HT1080 (cell line): ENCODE results near the gene TRABD2B. TPM values are rescaled to one million over a fixed set of nuclear protein-coding genes. Genes with fewer than 3 reads are reported as not detected.

Source experiments
- DNase-seq: peaks from one replicate; pipeline ENCODE4 v3.0.0-alpha.2; 2015; ENCODE audit warnings: low read depth
- total RNA-seq: library from RNA; depleted of rRNA; stranded (reverse); fragments of >200 nt; shearing (Covaris generic); gene quantifications from 2 replicates; pipeline ENCODE4 v1.2.3, GENCODE V29; 2014

The TRABD2B gene
- total RNA-seq, 1 experiment from 2014 or later: not detected

DNA sequence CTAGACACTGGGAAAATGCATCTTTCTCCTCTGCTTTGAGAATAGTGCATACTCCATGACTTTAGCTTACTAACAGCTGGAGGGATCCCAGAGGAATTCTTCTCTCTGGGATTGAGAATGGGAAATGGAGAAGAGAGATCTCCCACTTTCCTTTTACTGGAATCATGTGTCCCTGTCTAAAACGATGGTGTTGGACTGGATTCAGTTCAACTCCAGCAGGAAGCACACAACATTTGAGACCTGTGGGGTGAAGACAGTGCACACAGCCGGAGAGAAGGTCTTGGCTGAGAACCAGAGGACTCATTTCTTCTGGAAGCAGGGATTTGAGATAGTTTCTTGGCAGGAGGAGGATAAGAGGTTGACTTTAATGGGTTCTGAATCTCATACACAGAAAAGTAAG, 58.7 kb downstream of the TRABD2B start:
- DNase-seq: no peak

DNA sequence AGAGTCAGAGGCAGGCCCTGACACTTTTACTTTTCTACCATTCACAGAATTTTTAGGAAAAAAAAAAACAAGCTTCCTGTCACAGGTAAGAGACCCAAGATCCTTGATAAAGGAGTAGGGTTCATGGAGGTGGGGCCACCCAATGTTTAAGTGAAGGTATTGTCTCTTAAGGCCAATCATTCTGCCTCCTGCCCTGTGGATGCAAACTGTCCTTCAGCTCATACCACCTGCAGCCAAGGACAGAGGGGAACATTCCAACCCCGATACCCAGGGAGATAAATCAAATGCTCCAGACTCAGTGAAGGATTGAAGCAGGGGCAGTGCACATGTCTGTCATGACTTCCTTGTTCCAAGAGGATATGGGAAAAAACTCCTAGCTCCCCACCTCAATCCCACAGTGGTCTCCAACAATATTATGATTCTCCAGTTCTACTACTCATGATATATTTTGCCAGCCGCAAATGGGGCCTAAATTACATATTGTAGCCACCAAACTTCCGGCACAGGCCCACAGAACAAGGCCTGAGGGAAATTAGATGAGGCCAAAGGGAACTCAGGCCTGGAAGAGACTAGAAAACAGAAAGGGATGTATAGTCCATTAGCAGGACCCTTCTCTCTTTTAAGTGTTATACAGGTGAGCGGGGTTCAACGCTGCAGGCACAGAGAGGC, 59.5 kb downstream of the TRABD2B start:
- no peak for DNase-seq

DNA sequence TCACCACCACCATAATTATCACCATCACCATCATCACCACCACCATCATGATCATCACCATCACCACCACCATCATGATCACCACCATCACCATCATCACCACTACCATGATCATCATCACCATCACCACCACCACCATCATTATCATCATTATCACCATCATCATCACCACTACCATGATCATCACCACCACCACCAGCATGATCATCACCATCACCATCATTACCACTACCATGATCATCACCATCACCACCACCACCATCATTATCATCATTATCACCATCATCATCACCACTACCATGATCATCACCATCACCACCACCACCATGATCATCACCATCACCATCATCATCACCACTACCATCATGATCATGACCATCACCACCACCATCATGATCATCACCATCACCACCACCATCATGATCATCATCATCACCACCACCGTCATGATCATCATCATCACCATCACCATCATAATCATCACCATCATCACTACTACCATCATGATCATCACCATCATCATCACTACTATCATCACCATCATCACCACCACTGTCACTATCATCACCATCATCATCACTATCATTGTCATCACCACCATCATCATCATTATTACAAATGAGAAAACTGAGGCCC, 60.2 kb downstream of the TRABD2B start:
- no peak for DNase-seq

DNA sequence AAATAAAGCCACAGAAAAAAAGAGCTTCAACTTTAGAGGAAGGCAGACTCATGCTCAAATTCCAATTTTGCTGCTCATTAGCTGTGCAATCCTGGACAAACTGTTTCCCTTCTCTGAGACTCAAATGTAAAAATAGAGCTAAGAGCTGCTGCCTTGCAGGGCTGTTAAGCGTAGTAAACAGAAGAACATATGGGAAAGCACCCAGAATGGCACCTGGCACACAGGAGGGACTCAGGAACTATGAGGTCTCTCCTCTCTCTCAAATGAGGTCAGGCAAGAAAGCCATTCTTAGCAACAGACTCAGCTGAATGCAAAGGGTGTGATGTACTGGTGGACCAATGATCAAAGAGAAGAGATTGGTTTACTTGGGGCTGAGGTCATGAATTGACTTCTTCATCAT, 61.3 kb downstream of the TRABD2B start:
- no peak for DNase-seq

- no peak for DNase-seq
Measured at GRCh38 chr1:47935163-47935562, 62.0 kb downstream of the TRABD2B start.

- no peak for DNase-seq
Measured at GRCh38 chr1:47934243-47934805, 62.9 kb downstream of the TRABD2B start.

GRCh38 chr1:47932743-47933142, 64.4 kb downstream of the TRABD2B start:
- no peak for DNase-seq

DNA sequence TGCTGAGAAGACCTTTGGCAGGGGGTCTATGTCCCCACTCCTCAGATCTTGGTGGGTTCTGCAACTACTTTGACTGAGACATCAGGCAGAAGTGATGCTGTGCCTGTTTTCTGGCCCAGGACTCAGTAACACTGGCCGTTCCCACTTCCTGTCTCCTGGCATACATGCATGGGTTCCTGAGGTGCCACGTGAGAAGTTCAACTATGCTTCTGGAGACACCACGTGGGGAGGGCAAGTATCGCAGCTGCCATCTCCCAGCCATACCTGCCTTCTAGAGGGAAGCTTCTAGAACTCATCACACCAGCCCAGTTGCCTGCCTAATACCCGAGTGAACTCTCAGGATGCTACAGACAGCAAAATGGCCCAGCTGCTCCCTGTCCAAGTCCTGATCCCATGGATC, 65.8 kb downstream of the TRABD2B start:
- peak; percentile 72 for DNase-seq

DNA sequence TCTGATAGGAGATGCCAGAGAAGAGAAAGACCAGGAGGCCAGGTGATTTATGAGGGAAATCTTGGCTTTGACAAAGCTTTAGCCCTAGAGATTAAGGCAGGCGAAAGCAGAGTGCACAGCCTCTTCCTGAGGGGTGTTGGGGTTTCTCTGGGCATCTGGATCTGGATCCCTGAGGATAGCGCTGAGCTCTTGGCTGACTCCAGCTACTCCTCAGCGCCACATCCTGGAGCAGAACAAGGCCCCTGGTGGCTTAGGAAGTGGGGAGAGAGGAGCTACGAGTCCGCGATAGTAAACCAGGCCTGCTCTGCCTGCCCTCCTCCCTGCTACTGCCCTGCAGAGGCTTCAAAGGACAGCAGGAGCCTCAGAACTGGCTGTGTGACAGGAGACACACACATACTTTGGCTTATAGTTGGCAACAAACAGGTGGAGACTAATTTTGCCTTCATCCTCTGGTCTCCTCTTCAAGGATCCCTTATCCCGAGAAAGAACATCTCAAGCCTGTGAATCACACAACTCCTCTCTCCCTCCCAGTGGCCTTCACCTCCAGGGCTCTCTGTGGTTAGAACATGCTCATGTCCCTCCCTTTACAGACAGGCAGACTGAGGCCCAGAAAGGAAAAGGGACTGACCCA, 66.9 kb downstream of the TRABD2B start:
- no peak for DNase-seq

DNA sequence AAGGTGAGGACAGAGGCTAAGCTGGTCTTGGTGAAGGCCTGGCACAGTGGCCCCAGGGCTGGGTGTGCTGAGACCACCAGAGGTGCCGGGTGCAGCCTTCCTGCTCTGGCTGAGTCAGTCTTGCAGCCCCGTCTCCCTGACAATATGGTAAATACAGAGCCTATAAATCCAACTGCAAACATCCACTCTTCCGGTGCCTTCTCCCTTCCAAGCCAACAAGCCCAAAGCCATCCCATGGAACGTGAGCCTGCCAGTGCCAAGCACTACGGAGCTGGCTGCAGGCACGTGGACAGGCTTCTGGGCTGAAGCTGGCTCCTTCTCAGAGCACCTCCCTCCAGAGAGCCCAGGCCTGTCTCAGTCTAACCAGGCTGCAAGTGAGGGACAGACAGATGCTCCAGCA, 70.0 kb downstream of the TRABD2B start:
- DNase-seq: peak; percentile 89

DNA sequence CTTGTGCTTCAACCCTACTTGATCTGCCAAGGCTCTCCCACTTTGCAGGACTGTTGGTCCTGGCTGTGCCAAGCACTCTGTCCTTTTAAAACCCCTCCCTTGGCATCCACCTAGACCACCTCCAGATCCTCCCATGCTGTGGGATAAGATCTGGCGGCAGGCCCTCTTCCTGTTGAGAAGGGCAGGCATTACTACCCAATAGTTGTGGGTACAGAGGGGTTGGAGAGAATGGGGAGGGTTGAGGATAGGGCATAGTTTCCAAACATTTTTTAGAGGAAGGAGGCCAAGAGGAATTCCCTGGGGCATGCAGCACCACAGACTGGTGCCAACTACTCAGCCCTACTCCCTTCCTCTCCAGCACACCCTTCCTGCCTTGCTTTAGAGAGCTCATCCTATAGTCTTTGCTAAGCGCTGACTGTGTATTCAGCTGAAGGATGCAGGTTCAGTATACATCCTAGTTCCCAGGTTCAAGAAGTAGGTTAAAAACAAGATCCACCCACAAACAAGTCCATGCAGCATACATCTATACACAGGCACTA, 70.7 kb downstream of the TRABD2B start:
- peak; percentile 16 for DNase-seq

DNA sequence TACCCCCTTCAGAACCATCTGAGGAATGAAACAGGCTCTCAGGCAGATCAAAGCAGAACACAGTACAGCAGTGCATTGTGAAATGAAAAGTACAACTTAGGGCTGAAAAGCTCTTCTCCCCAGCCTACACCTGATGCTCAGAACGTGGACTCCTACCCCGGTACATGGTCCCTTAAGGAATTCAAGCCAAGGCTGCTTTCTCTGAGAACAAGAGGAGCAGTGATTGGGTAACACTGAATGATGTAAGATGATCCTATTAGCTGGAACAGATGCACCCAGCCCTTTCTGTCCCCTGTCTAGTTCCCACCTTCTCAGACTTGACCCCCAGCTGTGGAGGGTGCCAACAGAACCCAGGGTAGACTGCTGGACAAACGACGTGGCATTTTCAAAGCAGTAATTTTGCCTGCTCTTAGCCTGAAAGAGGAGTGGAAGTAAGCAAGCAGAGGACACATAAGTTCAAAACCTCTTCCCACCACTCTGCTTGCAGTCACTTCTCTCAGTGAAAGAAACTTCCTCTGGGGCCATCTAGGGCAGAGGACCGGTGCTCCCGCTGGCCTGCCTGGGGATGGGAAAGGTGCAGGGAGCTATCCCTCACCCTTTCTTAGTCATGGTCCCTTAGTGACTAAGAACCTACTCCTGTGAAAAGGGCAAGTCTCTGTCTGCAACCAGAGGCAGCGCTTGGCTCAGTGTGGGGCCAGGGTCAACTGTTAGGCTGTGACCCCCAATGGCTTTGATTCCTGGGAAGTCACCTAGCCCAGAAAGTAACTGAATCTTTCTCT, 72.7 kb downstream of the TRABD2B start:
- peak; percentile 54 for DNase-seq

DNA sequence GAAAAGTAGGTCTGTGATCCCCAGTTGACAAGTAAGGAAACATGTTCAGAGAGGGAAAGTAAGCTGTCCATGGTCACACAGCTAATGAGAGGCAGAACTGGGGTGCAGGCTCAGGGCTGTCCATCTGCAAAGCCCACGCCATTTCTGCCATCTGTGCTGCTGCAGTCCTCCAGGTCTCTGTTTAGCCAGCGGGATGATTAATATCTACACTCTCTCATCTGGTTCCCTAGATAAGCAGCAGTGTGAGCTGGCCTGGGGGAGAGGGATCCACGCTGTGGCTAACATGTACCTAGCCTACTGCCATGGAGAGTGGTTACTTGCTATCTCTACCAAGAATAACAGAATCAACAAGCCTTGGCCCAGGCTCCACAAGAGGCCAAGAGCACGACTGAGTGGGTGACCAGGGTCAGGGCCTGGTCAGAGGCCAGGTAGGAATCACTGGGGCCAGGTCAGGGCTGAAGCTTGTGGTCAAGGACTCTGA, 75.2 kb downstream of the TRABD2B start:
- DNase-seq: no peak

DNA sequence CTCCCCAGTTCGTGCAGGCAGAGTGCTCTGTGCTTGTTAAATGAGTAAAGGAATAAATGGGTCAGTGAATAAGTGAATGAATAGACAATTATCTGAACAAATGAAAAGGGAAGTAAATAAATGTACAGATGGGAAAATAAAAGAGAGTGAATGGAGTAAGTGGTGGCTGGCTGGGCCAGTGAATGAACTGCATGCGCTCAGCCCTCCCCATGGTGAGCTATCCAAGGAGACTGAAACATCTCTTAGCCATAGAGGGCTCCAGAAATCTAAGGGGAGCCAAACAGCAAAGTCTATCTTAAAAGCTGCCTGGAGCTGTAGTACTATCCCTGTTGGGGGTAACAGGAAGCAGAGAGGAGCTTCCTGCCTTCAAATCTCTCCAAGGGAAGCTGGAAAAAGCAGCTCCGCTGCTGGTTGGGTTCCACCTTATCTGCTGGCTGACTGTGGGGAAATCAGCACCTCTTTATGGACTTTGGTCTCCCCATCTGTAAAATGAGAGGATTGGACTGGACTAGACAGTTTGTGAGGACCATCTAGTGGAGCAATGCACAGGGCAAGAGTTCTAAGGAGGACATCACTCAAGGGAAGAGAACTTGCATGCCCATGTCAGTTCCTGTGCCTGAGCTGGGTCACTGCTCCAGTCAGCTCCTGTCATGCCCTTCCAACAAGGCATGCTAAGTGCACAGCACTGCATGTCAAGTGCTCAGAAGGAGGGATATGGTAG, 77.9 kb downstream of the TRABD2B start:
- DNase-seq: no peak

GRCh38 chr1:47918257-47918867, 78.8 kb downstream of the TRABD2B start:
- DNase-seq: no peak

- DNase-seq: no peak
Measured at GRCh38 chr1:47917687-47918086, 79.5 kb downstream of the TRABD2B start.

GRCh38 chr1:47915677-47916353, 81.4 kb downstream of the TRABD2B start:
- DNase-seq: no peak

GRCh38 chr1:47914952-47915676, 82.1 kb downstream of the TRABD2B start:
- no peak for DNase-seq
